ENCODE measurements around the gene EDIL3. TPM values are rescaled to one million over a fixed set of nuclear protein-coding genes. Genes with fewer than 3 reads are reported as not detected.

The EDIL3 gene
- total RNA-seq, 1 experiment from 2014 or later, result 17.6 TPM

DNA sequence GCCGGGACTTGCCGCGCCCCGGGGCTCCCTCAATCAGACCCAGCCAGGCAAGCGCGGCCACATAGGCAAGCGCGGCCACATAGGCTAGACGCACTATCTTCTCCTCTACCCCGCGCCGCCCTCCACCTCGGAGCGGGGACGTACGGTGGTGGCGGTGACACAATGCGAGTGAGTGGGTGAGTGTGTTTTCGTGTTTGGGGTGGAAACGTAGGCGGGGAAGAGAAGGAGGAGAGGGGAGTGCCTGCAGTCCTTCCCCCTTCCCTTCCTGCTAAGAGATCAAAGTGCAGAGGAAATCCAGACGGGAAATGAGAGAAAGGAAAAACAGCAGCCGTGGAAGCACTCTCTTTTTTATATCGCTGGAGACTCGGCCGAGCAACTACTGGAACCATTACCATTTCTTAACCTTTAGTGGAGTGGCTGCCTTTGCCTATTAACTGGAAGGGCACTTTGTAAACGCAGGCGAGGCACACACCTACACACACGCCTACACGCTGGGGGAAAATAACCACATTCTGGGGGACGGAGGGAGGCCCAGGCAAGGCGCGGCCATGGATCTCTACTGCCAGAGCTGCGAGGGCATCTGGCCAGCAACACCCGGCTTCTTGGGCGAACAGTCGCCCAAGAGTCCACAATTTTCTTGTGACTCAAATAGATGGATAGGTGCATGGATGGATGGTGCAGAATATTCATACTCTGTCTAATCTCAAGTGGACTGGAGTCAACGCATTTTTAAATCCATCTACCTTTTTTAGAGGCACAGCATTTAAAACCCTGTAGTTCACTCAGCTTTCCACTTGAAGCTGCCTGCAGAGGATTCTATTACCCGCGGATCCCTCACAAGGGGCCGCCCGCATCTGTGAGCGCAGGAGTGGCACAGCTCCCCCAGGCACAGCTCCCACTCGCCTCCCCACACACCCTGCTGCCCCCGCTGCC is 2.1 kb downstream of the EDIL3 start:
- in situ Hi-C loops (cut with HindIII; ENCODE audit: low pct_unique_long_range_greater_than_20kb, low sequenced_read_pairs) (no loop called here), intact Hi-C loops (cut with micrococcal nuclease; ENCODE audit: unreplicated experiment) (no loop called here)
- ChIA-PET CTCF (no interaction called here), POLR2A (interaction anchor here (0.6 kb wide), 1 partner anchor 421 kb away, joined by 3 read pairs; no protein-coding TSS in a partner anchor)
- Histone ChIP-seq H3K27ac (ENCODE audit: low read length) (no peak overlapping the region; the same call in 1 of the 2 replicates), H3K27me3 (ENCODE audit: control insufficient read depth, insufficient read depth, low read length) (peaks cover 34% of the 10 kb centered on the region), H3K4me1 (ENCODE audit: control insufficient read depth, insufficient read depth, low read length) (peaks cover 5% of the 10 kb centered on the region), H3K36me3 (ENCODE audit: control insufficient read depth, insufficient read depth, low read length) (no peaks in the 10 kb centered on the region; the same call in 1 of the 2 replicates), H3K9me3 (ENCODE audit: control insufficient read depth, insufficient read depth, low read depth, low read length) (no peaks in the 10 kb centered on the region), H3K4me3 (ENCODE audit: low read depth in 2 of 2, low read length in 2 of 2) (peak overlapping the region; percentile 55 to 60)
- ATAC-seq (peak; percentile 74), DNase-seq (ENCODE audit: low read depth, low spot score) (no peak)
- BruUV-seq (replicated peaks), result TSS peak; percentile 58
- TF ChIP-seq TCF7L2 (IDR thresholded peaks at IDR 0.05; ENCODE audit: low read depth, low read length) (peak; percentile 73), POLR2AphosphoS5 (IDR thresholded peaks at IDR 0.05; ENCODE audit: low read depth, low read length) (no peak)

DNA sequence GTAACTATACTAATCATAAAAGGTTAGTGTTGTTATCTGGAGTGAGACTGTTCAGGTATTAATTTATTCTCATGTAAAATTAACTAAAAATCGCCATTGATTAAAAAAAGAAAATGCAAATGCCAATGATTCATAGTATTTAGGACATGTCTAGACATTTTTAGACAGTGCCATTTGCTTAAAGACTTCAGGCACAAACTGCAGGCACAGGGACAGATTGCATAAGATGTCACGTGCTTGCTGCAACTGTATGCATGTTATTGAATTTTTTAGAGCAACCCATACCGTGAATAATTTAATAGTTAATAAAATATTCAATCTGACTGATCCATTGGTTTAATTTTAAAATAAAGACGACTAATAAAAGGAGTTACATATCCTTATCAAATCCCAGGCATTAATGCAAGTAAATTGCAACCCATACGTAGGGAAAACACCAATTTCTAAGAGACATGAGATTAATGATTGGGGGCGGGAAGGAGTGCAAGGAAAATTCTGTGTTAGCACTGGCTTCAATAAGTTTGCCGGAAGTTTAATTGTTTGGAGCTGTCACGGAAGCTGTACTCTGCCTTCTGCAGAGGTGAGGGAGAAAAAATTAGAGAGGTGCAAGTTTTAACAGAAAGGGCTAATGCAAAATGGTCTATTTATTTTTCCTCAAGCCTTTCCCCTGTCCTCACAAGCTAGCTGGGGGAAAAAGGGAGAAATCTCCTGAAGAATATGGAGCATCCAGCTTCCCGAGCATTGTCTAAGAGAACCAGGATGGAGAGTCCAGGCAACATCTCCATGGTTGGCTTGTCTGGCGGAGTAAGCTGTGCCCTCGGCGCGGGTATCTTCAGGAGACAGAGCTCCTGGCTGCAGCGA is 2.9 kb downstream of the EDIL3 start:
- Histone ChIP-seq H3K36me3 (ENCODE audit: control insufficient read depth, insufficient read depth, low read length) (no peaks in the 10 kb centered on the region; the same call in 1 of the 2 replicates), H3K4me3 (ENCODE audit: low read depth in 2 of 2, low read length in 2 of 2) (peak overlapping the region; percentile 55 to 60), H3K27me3 (ENCODE audit: control insufficient read depth, insufficient read depth, low read length) (peaks cover 33% of the 10 kb centered on the region), H3K27ac (ENCODE audit: low read length) (no peak overlapping the region; the same call in 1 of the 2 replicates), H3K4me1 (ENCODE audit: control insufficient read depth, insufficient read depth, low read length) (peaks cover 5% of the 10 kb centered on the region), H3K9me3 (ENCODE audit: control insufficient read depth, insufficient read depth, low read depth, low read length) (no peaks in the 10 kb centered on the region)
- BruUV-seq (replicated peaks), result no TSS peak
- DNase-seq (ENCODE audit: low read depth, low spot score) (no peak), ATAC-seq (0 out of 2 replicates have a peak, but pooled peaks have one; percentile 3)
- no peak for TF ChIP-seq TCF7L2 (IDR thresholded peaks at IDR 0.05; ENCODE audit: low read depth, low read length)
- no peak for TF ChIP-seq SIN3A (IDR thresholded peaks at IDR 0.05; ENCODE audit: borderline replicate concordance, insufficient read depth, low read depth, low read length)
- TF ChIP-seq POLR2AphosphoS5 (IDR thresholded peaks at IDR 0.05; ENCODE audit: low read depth, low read length), result no peak
- intact Hi-C loops (cut with micrococcal nuclease; ENCODE audit: unreplicated experiment), result no loop called here
- ChIA-PET CTCF (no interaction called here), POLR2A (interaction anchor here (0.6 kb wide), 1 partner anchor 422 kb away, joined by 3 read pairs; no protein-coding TSS in a partner anchor)
- in situ Hi-C loops (cut with HindIII; ENCODE audit: low pct_unique_long_range_greater_than_20kb, low sequenced_read_pairs), result no loop called here

DNA sequence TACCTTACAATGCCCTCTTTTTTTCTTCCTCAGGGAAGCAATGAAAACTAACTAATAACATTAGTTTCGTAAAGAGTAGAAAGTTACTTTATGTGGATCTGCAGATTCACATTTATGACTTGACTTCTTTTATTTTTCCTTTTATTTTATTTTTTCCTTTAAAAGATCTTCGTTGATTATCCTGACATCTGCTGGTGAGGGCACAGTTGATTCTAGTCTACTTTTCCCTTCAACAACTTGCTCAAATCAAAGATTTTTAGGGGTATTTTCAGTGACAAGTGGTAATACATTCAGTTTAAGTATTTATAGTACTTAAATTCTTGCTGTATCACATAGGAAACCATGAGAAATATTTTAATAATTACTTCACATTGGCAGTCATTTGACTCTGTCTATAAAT is 4.9 kb downstream of the EDIL3 start:
- no peak for TF ChIP-seq SIN3A (IDR thresholded peaks at IDR 0.05; ENCODE audit: borderline replicate concordance, insufficient read depth, low read depth, low read length)
- TF ChIP-seq, protein P1, sequence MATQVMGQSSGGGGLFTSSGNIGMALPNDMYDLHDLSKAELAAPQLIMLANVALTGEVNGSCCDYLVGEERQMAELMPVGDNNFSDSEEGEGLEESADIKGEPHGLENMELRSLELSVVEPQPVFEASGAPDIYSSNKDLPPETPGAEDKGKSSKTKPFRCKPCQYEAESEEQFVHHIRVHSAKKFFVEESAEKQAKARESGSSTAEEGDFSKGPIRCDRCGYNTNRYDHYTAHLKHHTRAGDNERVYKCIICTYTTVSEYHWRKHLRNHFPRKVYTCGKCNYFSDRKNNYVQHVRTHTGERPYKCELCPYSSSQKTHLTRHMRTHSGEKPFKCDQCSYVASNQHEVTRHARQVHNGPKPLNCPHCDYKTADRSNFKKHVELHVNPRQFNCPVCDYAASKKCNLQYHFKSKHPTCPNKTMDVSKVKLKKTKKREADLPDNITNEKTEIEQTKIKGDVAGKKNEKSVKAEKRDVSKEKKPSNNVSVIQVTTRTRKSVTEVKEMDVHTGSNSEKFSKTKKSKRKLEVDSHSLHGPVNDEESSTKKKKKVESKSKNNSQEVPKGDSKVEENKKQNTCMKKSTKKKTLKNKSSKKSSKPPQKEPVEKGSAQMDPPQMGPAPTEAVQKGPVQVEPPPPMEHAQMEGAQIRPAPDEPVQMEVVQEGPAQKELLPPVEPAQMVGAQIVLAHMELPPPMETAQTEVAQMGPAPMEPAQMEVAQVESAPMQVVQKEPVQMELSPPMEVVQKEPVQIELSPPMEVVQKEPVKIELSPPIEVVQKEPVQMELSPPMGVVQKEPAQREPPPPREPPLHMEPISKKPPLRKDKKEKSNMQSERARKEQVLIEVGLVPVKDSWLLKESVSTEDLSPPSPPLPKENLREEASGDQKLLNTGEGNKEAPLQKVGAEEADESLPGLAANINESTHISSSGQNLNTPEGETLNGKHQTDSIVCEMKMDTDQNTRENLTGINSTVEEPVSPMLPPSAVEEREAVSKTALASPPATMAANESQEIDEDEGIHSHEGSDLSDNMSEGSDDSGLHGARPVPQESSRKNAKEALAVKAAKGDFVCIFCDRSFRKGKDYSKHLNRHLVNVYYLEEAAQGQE (IDR thresholded peaks at IDR 0.05; ENCODE audit: insufficient read depth in 1 of 2, low read depth in 2 of 2, low read length in 1 of 2), result no peak
- TF ChIP-seq POLR2AphosphoS5 (IDR thresholded peaks at IDR 0.05; ENCODE audit: low read depth, low read length), result no peak
- TF ChIP-seq, protein P2, sequence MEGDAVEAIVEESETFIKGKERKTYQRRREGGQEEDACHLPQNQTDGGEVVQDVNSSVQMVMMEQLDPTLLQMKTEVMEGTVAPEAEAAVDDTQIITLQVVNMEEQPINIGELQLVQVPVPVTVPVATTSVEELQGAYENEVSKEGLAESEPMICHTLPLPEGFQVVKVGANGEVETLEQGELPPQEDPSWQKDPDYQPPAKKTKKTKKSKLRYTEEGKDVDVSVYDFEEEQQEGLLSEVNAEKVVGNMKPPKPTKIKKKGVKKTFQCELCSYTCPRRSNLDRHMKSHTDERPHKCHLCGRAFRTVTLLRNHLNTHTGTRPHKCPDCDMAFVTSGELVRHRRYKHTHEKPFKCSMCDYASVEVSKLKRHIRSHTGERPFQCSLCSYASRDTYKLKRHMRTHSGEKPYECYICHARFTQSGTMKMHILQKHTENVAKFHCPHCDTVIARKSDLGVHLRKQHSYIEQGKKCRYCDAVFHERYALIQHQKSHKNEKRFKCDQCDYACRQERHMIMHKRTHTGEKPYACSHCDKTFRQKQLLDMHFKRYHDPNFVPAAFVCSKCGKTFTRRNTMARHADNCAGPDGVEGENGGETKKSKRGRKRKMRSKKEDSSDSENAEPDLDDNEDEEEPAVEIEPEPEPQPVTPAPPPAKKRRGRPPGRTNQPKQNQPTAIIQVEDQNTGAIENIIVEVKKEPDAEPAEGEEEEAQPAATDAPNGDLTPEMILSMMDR (IDR thresholded peaks at IDR 0.05), result peak; percentile 11; the same call in 1 of the 2 replicates
- no peak for TF ChIP-seq TCF7L2 (IDR thresholded peaks at IDR 0.05; ENCODE audit: low read depth, low read length)
- H3K9me3 ChIP-seq (ENCODE audit: control insufficient read depth, insufficient read depth, low read depth, low read length), result no peaks in the 10 kb centered on the region
- H3K4me3 ChIP-seq (ENCODE audit: low read depth in 2 of 2, low read length in 2 of 2), result no peak overlapping the region
- intact Hi-C loops (cut with micrococcal nuclease; ENCODE audit: unreplicated experiment), result loop anchor here (5.0 kb wide), 1 partner anchor 657 kb away; the partner anchor contains the start of gene HAPLN1
- POLR2A ChIA-PET, result no interaction called here
- H3K36me3 ChIP-seq (ENCODE audit: control insufficient read depth, insufficient read depth, low read length), result no peaks in the 10 kb centered on the region; the same call in 1 of the 2 replicates
- no peak for DNase-seq (ENCODE audit: low read depth, low spot score)
- in situ Hi-C loops (cut with HindIII; ENCODE audit: low pct_unique_long_range_greater_than_20kb, low sequenced_read_pairs), result no loop called here
- CTCF ChIA-PET, result no interaction called here
- H3K27me3 ChIP-seq (ENCODE audit: control insufficient read depth, insufficient read depth, low read length), result peaks cover 21% of the 10 kb centered on the region
- no peak for ATAC-seq
- H3K4me1 ChIP-seq (ENCODE audit: control insufficient read depth, insufficient read depth, low read length), result peaks cover 5% of the 10 kb centered on the region
- H3K27ac ChIP-seq (ENCODE audit: low read length), result no peak overlapping the region
- no TSS peak for BruUV-seq (replicated peaks)
